ENCODE results near the gene MAD1L1.

GRCh38 chr7:1913466-1914282 lies 319.1 kb downstream of the MAD1L1 start:
- no peak for TF ChIP-seq HDAC6 (IDR thresholded peaks at IDR 0.05; ENCODE audit: low read depth, low read length)
- no peak for TF ChIP-seq SRF (IDR thresholded peaks at IDR 0.05; ENCODE audit: low read depth, low read length)
- TF ChIP-seq ASH2L (IDR thresholded peaks at IDR 0.05; ENCODE audit: low read length), result no peak
- no peak for TF ChIP-seq CTCF (IDR thresholded peaks at IDR 0.05; ENCODE audit: control extremely low read depth in 1 of 3, insufficient read depth in 1 of 3, low read depth in 1 of 3, low read length in 3 of 3)
- TF ChIP-seq EZH2 (IDR thresholded peaks at IDR 0.05; ENCODE audit: low read depth, low read length, severe bottlenecking), result no peak
- no peak for TF ChIP-seq NRF1 (IDR thresholded peaks at IDR 0.05; ENCODE audit: low read depth, low read length)
- no peak for TF ChIP-seq POLR2A (IDR thresholded peaks at IDR 0.05; ENCODE audit: control extremely low read depth in 1 of 2, low read depth in 2 of 2, low read length in 2 of 2)
- no peak for TF ChIP-seq TAF1 (IDR thresholded peaks at IDR 0.05; ENCODE audit: low read depth, low read length)
- no peak for TF ChIP-seq YY1 (IDR thresholded peaks at IDR 0.05; ENCODE audit: low read depth, low read length)
- TF ChIP-seq SIN3A (conservative IDR thresholded peaks at IDR 0.05 in 1 of 2, IDR thresholded peaks at IDR 0.05 in 1 of 2; ENCODE audit: low read depth in 1 of 2, low read length in 2 of 2), result no peak
- no peak for TF ChIP-seq ZNF274 (IDR thresholded peaks at IDR 0.05; ENCODE audit: borderline replicate concordance, extremely low read depth, low read length)
- no peak for TF ChIP-seq CBX5 (IDR thresholded peaks at IDR 0.05; ENCODE audit: low read depth, low read length)
- no peak for TF ChIP-seq POLR2AphosphoS5 (IDR thresholded peaks at IDR 0.05; ENCODE audit: low read depth, low read length)
